ENCODE measurements around the gene GPR143. TPM values are rescaled to one million over a fixed set of nuclear protein-coding genes. Genes with fewer than 3 reads are reported as not detected.
"Not testable (repeated sequence)": the region's sequence is repeated elsewhere in the genome, so short reads cannot be mapped to it uniquely, and the experiment has no call there.

The GPR143 gene
- total RNA-seq = not detected

DNA sequence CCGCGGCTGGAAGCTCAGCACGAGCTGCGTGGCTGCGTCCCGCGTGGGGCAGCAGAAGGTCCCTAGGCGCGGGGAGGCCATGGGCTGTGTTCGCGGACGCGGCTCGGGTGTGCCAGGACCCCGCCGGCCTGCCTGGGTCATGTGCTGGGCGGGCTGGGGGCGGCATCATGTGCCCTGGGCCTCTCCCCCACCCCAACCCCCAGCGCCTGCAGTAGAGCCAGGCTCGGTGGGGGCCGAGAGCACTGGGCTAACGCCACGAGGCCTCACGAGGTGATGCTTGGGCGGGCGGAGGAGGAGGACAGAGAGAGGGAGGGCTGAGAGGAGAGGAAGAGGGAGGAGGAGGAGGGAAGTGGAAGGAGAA is at the start of gene GPR143:
GPR143 (minus strand) TSS at position 111 of the 361 bp plus-strand sequence; CDS start at position 81, 30 bp downstream.
- intact Hi-C loops (cut with micrococcal nuclease) = no loop called here
- H3K4me1 Mint-ChIP-seq (ENCODE audit: low read depth) = no peaks in the 10 kb centered on the region
- H3K36me3 Mint-ChIP-seq = no peaks in the 10 kb centered on the region
- ChIA-PET POLR2A (no interaction called here), CTCF (no interaction called here)
- H3K27me3 Mint-ChIP-seq = peaks cover 7% of the 10 kb centered on the region
- H3K9me3 Mint-ChIP-seq = no peaks in the 10 kb centered on the region
- DNase-seq = no peak
- no peak within 1 kb of the TSS for H3K4me3 Mint-ChIP-seq
- no peak within 1 kb of the TSS for H3K27ac Mint-ChIP-seq

DNA sequence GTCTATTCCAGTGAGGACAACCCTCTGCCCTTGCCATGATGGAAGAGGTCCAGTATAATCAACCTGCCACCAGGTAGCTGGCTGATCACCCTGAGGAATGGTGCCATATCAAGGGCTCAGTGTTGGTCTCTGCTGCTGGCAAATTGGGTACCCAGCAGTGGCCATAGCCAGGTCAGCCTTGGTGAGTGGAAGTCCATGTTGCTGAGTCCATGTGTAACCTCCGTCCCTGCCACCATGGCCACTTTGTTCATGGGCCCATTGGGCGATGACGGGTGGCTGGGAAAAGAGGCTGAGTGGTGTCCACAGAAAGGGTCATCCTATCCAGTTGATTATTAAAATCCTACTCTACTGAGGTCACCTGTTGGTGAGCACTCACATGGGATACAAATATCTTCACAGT is 45.4 kb upstream of the GPR143 start:
- H3K4me3 Mint-ChIP-seq; intact Hi-C loops (cut with micrococcal nuclease); H3K36me3 Mint-ChIP-seq; H3K27me3 Mint-ChIP-seq; H3K27ac Mint-ChIP-seq; H3K4me1 Mint-ChIP-seq (ENCODE audit: low read depth); CTCF ChIA-PET; DNase-seq; H3K9me3 Mint-ChIP-seq; POLR2A ChIA-PET: not testable (repeated sequence)

DNA sequence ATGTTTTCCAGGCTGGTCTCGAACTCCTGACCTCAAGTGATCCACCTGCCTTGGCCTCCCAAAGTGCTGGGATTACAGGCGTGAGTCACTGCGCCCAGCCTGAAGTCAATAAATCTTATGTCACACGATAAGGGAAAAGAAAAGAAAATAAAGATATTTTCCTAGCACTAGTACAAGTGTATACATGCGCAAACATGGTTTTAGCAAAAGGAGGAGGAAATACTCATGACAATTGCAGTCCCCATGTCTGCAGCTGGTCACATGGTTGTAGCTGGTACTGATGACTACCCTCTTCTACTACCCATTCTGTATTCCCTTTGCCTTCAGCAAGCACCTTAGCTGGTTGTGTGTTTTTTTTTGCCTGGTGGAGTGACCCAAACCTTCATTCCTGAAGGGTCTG is 44.2 kb upstream of the GPR143 start:
- intact Hi-C loops (cut with micrococcal nuclease); H3K27ac Mint-ChIP-seq; H3K27me3 Mint-ChIP-seq; H3K4me1 Mint-ChIP-seq (ENCODE audit: low read depth); DNase-seq; H3K36me3 Mint-ChIP-seq; H3K4me3 Mint-ChIP-seq; CTCF ChIA-PET; H3K9me3 Mint-ChIP-seq; POLR2A ChIA-PET: not testable (repeated sequence)

DNA sequence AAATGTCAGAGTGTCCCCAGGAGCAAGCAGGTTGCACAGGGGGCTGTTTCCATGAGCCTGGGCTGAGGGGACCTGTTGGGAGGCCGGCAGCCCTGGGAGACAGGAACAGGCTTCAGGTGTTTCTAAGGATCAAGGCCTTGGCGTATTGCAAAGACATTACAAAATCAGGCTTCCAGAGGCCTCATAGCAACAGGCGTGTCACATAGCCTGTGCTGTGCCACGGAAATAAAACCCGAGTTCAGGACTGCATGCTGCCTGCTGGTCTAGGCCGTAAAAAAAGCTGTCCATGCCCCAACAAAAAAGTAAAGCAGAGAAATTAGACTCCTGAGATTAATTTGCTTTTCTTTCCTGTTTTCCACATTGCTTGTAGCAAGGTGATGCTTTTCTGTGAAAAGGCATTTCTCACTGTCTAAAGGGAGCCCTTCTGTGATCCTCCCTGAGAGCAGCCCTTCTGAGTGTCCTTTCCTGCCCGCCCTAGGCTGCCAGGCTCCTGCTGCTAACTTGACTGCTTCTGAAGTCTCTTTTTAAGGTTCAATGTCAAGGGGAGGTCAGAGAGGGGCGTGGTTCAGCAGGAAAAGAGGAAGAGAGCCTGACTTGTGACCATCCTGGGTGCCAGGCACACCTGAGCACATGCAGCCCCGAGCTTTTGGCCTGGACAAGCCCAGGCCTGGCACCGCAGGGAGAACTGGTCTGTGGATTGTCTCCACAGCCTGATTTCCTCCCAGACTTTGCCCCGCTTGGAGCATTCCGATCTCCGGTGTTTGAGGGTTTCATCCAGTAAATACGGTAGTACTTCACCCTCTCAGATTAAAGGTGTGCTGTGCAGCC is 41.9 kb upstream of the GPR143 start:
- H3K4me3 Mint-ChIP-seq = no peak overlapping the region
- H3K27me3 Mint-ChIP-seq = no peaks in the 10 kb centered on the region
- ChIA-PET POLR2A (no interaction called here), CTCF (no interaction called here)
- H3K4me1 Mint-ChIP-seq (ENCODE audit: low read depth) = no peaks in the 10 kb centered on the region
- intact Hi-C loops (cut with micrococcal nuclease) = no loop called here
- H3K27ac Mint-ChIP-seq = no peak overlapping the region
- H3K9me3 Mint-ChIP-seq = no peaks in the 10 kb centered on the region
- H3K36me3 Mint-ChIP-seq = no peaks in the 10 kb centered on the region
- DNase-seq = no peak

DNA sequence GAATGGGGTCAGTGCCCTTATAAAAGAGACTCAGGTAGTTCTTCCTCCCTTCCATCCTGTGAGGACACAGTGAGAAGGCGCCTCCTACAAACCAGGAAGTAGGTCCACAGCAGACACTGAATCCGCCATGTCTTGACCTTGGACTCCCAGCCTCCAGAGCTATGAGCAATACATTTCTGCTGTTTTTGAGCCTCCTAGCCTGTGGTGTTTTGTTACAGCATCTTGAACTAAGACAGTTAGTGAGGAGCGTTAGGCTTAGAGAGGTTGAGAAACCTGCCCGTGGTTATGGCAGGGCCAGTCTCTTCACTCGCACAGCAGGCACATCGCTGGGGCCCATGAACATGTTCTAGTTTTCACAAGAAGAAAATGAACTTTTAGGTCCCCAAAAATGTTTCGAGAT is 40.3 kb upstream of the GPR143 start:
- DNase-seq = no peak
- ChIA-PET CTCF (no interaction called here), POLR2A (no interaction called here)
- no peak overlapping the region for H3K4me3 Mint-ChIP-seq
- no peaks in the 10 kb centered on the region for H3K9me3 Mint-ChIP-seq
- no peak overlapping the region for H3K27ac Mint-ChIP-seq
- no peaks in the 10 kb centered on the region for H3K4me1 Mint-ChIP-seq (ENCODE audit: low read depth)
- intact Hi-C loops (cut with micrococcal nuclease) = no loop called here
- H3K27me3 Mint-ChIP-seq = no peaks in the 10 kb centered on the region
- no peaks in the 10 kb centered on the region for H3K36me3 Mint-ChIP-seq

DNA sequence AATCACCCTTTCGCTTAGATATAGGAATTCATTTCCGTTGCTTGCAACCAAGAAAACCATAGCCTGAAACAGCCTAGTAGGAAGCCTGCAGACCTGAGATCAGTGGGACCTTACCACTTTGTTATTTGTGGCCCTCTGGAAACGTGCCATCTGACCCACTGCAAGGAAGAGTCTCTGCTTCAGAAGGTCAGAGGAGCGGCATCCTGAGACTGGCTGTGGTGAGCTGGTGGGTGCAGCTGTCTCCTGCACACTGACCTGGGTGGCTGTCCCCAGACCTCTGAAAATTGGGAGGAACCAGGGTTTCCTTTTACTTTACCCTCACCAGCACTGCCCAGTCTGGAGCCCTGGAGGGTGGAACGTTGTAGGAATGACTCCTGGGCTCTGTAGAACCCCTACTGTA is 38.8 kb upstream of the GPR143 start:
- peaks cover 7% of the 10 kb centered on the region for H3K9me3 Mint-ChIP-seq
- H3K4me1 Mint-ChIP-seq (ENCODE audit: low read depth) = no peaks in the 10 kb centered on the region
- intact Hi-C loops (cut with micrococcal nuclease) = no loop called here
- peaks cover 6% of the 10 kb centered on the region for H3K27me3 Mint-ChIP-seq
- no peak for DNase-seq
- H3K4me3 Mint-ChIP-seq = no peak overlapping the region
- no peaks in the 10 kb centered on the region for H3K36me3 Mint-ChIP-seq
- ChIA-PET POLR2A (no interaction called here), CTCF (no interaction called here)
- H3K27ac Mint-ChIP-seq = no peak overlapping the region

DNA sequence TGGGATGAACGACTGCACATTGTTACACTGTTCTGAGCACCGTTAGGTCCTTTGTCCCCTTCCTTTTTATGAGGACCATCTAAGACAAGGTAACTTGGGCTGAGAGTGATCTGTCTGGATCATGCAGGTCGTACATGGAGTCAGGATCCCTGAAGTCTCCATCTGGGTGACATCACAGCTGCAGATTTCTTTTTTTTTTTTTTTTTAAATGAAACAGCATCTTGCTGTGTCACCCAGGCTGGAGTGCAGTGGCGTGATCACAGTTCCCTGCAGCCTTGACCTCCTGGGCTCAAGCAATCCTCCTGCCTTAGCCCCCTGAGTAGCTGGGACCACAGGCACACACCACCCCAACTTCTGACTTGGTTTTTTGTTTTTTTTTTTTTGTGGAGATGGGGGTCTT is 37.1 kb upstream of the GPR143 start:
- no peak overlapping the region for H3K27ac Mint-ChIP-seq
- no peak for DNase-seq
- intact Hi-C loops (cut with micrococcal nuclease) = no loop called here
- peaks cover 6% of the 10 kb centered on the region for H3K27me3 Mint-ChIP-seq
- POLR2A ChIA-PET = no interaction called here
- H3K9me3 Mint-ChIP-seq = peaks cover 7% of the 10 kb centered on the region
- H3K4me3 Mint-ChIP-seq = no peak overlapping the region
- CTCF ChIA-PET = no interaction called here
- no peaks in the 10 kb centered on the region for H3K4me1 Mint-ChIP-seq (ENCODE audit: low read depth)
- no peaks in the 10 kb centered on the region for H3K36me3 Mint-ChIP-seq

DNA sequence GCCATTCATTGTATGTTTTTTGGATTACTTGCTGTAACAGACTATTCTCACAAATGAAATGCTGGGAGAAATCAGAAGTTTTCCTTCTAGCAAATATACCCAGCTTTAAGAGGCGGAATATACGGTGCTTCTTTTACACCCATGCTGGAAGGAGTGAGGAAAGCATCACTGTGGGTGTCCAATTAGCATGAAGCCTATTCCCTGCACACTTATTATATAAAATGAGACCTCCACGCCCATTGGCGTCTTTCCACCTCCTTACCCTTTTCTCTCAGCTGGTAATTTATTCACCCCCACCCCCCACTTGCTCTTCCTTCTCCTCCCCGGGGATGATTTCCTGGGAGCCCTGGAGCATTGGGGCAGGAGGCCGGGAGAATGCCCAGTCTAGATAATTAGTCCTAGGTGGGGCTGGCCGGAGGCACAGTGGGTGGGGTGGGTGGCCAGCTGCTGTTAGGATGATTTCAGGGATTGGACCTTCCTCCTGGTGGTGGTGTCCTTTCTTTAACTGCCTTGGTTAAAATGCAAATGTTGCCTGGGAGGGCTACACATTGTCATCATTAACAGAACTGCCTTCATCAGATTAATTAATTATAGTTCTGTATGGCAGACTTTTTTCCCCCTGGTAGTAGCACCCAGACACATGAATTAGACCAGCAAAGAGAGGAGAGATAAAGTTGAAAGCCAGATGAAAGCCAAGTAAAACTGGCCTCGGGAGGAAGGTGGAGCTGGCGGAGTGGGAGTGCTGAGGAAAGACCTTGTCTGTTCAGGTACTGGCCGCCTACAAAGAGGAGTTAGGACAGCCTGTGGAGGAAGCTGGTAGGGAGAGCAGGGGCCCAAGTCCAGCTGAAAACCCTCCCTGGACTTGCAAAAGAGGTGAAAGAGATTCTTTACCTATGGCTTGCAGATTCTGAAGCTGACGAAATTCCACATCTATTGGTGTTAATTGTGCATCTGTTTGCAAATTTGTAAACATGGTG is 32.0 kb upstream of the GPR143 start:
- Mint-ChIP-seq H3K27me3 (peaks cover 12% of the 10 kb centered on the region), H3K36me3 (no peaks in the 10 kb centered on the region)

DNA sequence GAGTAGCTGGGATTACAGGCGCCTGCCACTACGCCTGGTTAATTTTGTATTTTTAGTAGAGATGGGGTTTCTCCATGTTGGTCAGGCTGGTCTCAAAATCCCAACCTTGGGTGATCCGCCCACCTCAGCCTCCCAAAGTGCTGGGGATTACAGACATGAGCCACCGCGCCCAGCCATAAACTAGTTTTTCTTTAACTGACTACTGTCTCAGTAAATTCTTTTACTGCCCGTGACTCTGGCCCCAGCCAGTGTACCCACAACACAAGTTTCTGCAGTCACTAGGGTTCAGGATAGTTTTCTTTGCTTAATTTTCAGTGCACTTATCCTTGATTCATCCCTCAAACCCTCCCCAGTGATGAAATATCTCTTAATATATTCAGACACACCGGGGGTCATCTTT is 28.8 kb upstream of the GPR143 start:
- Mint-ChIP-seq H3K27ac (no peak overlapping the region), H3K9me3 (peaks cover 6% of the 10 kb centered on the region), H3K4me1 (ENCODE audit: low read depth) (no peaks in the 10 kb centered on the region), H3K4me3 (no peak overlapping the region), H3K27me3 (peaks cover 8% of the 10 kb centered on the region), H3K36me3 (no peaks in the 10 kb centered on the region)
- CTCF ChIA-PET = no interaction called here
- DNase-seq = no peak
- intact Hi-C loops (cut with micrococcal nuclease) = no loop called here
- POLR2A ChIA-PET = no interaction called here

More for the DNA sequence above, 32.0 kb upstream of the GPR143 start:
- Mint-ChIP-seq H3K4me3 (no peak overlapping the region), H3K4me1 (ENCODE audit: low read depth) (no peaks in the 10 kb centered on the region), H3K27ac (no peak overlapping the region), H3K9me3 (peaks cover 13% of the 10 kb centered on the region)
- CTCF ChIA-PET = no interaction called here
- no peak for DNase-seq
- intact Hi-C loops (cut with micrococcal nuclease) = no loop called here
- POLR2A ChIA-PET = no interaction called here

DNA sequence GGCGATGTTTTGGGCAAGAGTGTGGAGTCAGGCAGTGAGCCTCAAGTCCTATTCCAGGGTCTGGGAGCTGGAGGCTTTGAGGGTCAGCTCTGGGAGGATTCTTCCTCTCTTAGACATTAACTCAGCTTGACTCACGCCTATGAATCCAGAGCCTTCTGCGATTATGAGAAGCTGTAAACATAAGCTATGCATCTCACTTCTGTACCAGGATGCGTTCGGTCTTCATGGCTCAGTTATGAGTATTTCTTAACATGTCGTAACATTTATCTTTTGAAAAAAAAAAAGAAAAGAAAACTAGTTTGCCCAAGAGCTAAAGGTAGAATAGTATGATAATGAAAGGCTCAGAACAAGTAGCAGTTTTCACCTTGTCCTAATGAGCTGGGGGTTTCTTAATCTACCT is 25.2 kb upstream of the GPR143 start:
- Mint-ChIP-seq H3K36me3 (no peaks in the 10 kb centered on the region), H3K4me3 (no peak overlapping the region), H3K4me1 (ENCODE audit: low read depth) (peaks cover 2% of the 10 kb centered on the region), H3K27ac (no peak overlapping the region), H3K9me3 (peaks cover 6% of the 10 kb centered on the region), H3K27me3 (peaks cover 29% of the 10 kb centered on the region)
- intact Hi-C loops (cut with micrococcal nuclease) = no loop called here
- ChIA-PET CTCF (no interaction called here), POLR2A (no interaction called here)
- DNase-seq = no peak

DNA sequence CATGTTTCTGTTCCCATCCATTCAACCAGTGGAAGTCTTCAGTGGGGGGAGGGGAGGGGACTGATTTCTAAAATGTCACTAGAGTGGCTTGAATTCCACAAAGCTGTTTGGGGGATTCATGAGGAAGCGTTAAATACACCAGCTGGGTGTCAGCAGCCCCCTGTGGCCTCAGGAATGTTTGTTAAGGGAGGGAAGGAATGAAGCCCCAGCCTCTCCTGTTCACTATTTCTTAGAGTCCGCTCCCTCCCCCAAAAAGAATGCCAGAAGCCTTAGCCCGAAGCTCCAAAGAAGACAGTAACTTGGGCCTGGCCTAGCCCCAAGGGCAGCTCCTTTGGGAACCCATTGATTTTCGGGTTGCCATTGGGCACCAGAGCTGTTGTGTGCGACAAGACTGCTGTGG is 23.9 kb upstream of the GPR143 start:
- intact Hi-C loops (cut with micrococcal nuclease) = no loop called here
- Mint-ChIP-seq H3K4me3 (no peak overlapping the region), H3K27me3 (peaks cover 28% of the 10 kb centered on the region), H3K4me1 (ENCODE audit: low read depth) (peaks cover 2% of the 10 kb centered on the region), H3K9me3 (no peaks in the 10 kb centered on the region), H3K27ac (no peak overlapping the region), H3K36me3 (no peaks in the 10 kb centered on the region)
- no peak for DNase-seq
- ChIA-PET CTCF (no interaction called here), POLR2A (no interaction called here)

DNA sequence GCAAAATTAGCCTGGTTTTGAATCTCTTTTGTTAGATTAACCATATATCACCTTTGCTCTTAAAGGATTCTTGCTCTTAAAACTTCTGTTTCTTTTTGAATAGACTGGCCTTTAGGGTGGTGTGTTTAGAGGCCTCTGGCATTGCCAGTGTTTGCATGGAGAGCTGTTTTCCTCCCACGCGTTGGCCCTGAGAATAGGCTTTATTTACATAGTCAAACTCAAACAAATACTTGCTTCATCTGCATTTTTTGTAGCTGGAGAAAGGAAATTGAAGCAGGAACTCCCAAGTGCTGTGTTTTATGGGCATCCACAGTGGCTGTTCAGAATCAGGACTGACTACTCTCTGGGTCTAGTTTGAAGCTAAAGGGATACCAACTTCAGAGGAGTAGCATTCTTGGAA is 23.3 kb upstream of the GPR143 start:
- H3K36me3 Mint-ChIP-seq = no peaks in the 10 kb centered on the region
- H3K9me3 Mint-ChIP-seq = no peaks in the 10 kb centered on the region
- H3K4me3 Mint-ChIP-seq = no peak overlapping the region
- H3K27me3 Mint-ChIP-seq = peaks cover 33% of the 10 kb centered on the region
- peaks cover 2% of the 10 kb centered on the region for H3K4me1 Mint-ChIP-seq (ENCODE audit: low read depth)
- intact Hi-C loops (cut with micrococcal nuclease) = no loop called here
- H3K27ac Mint-ChIP-seq = no peak overlapping the region
- ChIA-PET CTCF (no interaction called here), POLR2A (no interaction called here)
- DNase-seq = no peak
